LHCN-M2 (cell line): Measurements from ENCODE around the gene SYNDIG1L. TPM values are rescaled to one million over a fixed set of nuclear protein-coding genes. Genes with fewer than 3 reads are reported as not detected.

ENCODE experiments used
- DNase-seq: peaks from one replicate; pipeline ENCODE4 v3.0.0-alpha.2; 2012; ENCODE audit warnings: low read depth
- polyA plus RNA-seq: library from polyadenylated mRNA; unstranded; fragments of >200 nt; gene quantifications from one replicate; pipeline ENCODE4 v1.2.1, GENCODE V29; 2012; ENCODE audit warnings: missing spikeins
- total RNA-seq: library from RNA; depleted of rRNA; stranded (reverse); fragments of >200 nt; gene quantifications from 2 replicates; pipeline ENCODE4 v1.2.3, GENCODE V29; 2014; rRNA removed

Gene SYNDIG1L
- not detected in 2 replicates for total RNA-seq
- polyA plus RNA-seq = not detected

- DNase-seq = no peak
These were observed at the start of gene SYNDIG1L for GRCh38 chr14:74426202-74426582. TSS of gene SYNDIG1L (minus strand) at chr14:74426210. CDS start at chr14:74409744, 16,466 bp downstream.

GRCh38 chr14:74475678-74476077 is 49.7 kb upstream of the SYNDIG1L start:
- DNase-seq = peak; percentile 75

GRCh38 chr14:74474376-74474775 is 48.4 kb upstream of the SYNDIG1L start:
- peak; percentile 46 for DNase-seq

- DNase-seq = no peak
These were observed 46.6 kb upstream of the SYNDIG1L start for GRCh38 chr14:74472601-74473000.

- no peak for DNase-seq
These were observed 43.8 kb upstream of the SYNDIG1L start for GRCh38 chr14:74469548-74470518.

GRCh38 chr14:74468513-74468912 is 42.5 kb upstream of the SYNDIG1L start:
- DNase-seq = no peak

GRCh38 chr14:74465335-74465734 is 39.3 kb upstream of the SYNDIG1L start:
- no peak for DNase-seq

- no peak for DNase-seq
These were observed 38.8 kb upstream of the SYNDIG1L start for GRCh38 chr14:74464785-74465184.

- no peak for DNase-seq
These were observed 37.7 kb upstream of the SYNDIG1L start for GRCh38 chr14:74463697-74464096.

- DNase-seq = no peak
These were observed 37.0 kb upstream of the SYNDIG1L start for GRCh38 chr14:74462993-74463392.

GRCh38 chr14:74459976-74460375 is 34.0 kb upstream of the SYNDIG1L start:
- DNase-seq = no peak

- DNase-seq = peak; percentile 71
These were observed 33.4 kb upstream of the SYNDIG1L start for GRCh38 chr14:74459289-74459946.

GRCh38 chr14:74457565-74457895 is 31.5 kb upstream of the SYNDIG1L start:
- DNase-seq = no peak

GRCh38 chr14:74456684-74457564 is 30.9 kb upstream of the SYNDIG1L start:
- DNase-seq = no peak

- DNase-seq = peak; percentile 45
These were observed 28.4 kb upstream of the SYNDIG1L start for GRCh38 chr14:74454397-74454796.

GRCh38 chr14:74444866-74445265 is 18.9 kb upstream of the SYNDIG1L start:
- no peak for DNase-seq

GRCh38 chr14:74442757-74443156 is 16.7 kb upstream of the SYNDIG1L start:
- DNase-seq = no peak

- no peak for DNase-seq
These were observed 15.1 kb upstream of the SYNDIG1L start for GRCh38 chr14:74441113-74441512.

GRCh38 chr14:74438351-74438915 is 12.4 kb upstream of the SYNDIG1L start:
- no peak for DNase-seq

GRCh38 chr14:74437496-74438053 is 11.6 kb upstream of the SYNDIG1L start:
- peak; percentile 6 for DNase-seq

GRCh38 chr14:74434294-74434693 is 8.3 kb upstream of the SYNDIG1L start:
- no peak for DNase-seq
